K562 (cell line): ENCODE measurements around the gene BDH2. TPM values are rescaled to one million over a fixed set of nuclear protein-coding genes. Genes with fewer than 3 reads are reported as not detected.

ENCODE experiments used
- ATF2 ChIP-seq: sonication (generic); formaldehyde crosslinking; IDR thresholded peaks from 2 replicates; pipeline ENCODE4 v1.8.1; 2022; ENCODE audit warnings: missing genetic modification reagents
- C11orf30 ChIP-seq: fragments of 450-650 bp; IDR thresholded peaks from 2 replicates; pipeline ENCODE4 v1.6.1; 2016; ENCODE audit warnings: low read depth, mild to moderate bottlenecking
- CBX3 ChIP-seq, 2 experiments: IDR thresholded peaks; 1 replicate in 1 of 2; 2 replicates in 1 of 2; pipeline ENCODE4 v1.6.1; 2012; ENCODE audit warnings: inconsistent platforms in 2 of 2, low read length in 2 of 2, borderline replicate concordance in 1 of 2, control low read depth in 1 of 2
- CREBBP ChIP-seq: IDR thresholded peaks from one replicate; pipeline ENCODE4 v1.6.1; 2012; ENCODE audit warnings: low read depth, mild to moderate bottlenecking, control low read depth, inconsistent platforms, low read length
- DACH1 ChIP-seq: fragments of 450-650 bp; IDR thresholded peaks from 2 replicates; pipeline ENCODE4 v1.6.1; 2018; ENCODE audit not compliant: partially characterized antibody
- EZH2 ChIP-seq: IDR thresholded peaks from 2 replicates; pipeline ENCODE4 v1.6.1; 2012; ENCODE audit warnings: low read depth, mild to moderate bottlenecking, inconsistent platforms, low read length, borderline replicate concordance
- FOXJ3 ChIP-seq: sonication (generic); formaldehyde crosslinking; IDR thresholded peaks from 2 replicates; pipeline ENCODE4 v1.4.0; 2020; ENCODE audit warnings: mild to moderate bottlenecking, missing genetic modification reagents
- GATAD2A ChIP-seq: fragments of 450-650 bp; IDR thresholded peaks from 2 replicates; pipeline ENCODE4 v1.6.1; 2017
- IFI16 ChIP-seq: fragments of 250-450 bp; sonication (Bioruptor Pico); IDR thresholded peaks from 2 replicates; pipeline ENCODE4 v2.1.2; 2022; ENCODE audit warnings: mild to moderate bottlenecking, inconsistent platforms
- IRF1 ChIP-seq: sonication (generic); formaldehyde crosslinking; IDR thresholded peaks from 2 replicates; pipeline ENCODE4 v1.8.0; 2022; ENCODE audit warnings: missing genetic modification reagents, mild to moderate bottlenecking, borderline replicate concordance
- KHSRP ChIP-seq: fragments of 450-650 bp; IDR thresholded peaks from 2 replicates; pipeline ENCODE4 v1.6.1; 2017
- NCOA2 ChIP-seq, 2 experiments: fragments of 450-650 bp; IDR thresholded peaks; 2 replicates each; pipeline ENCODE4 v1.6.1; 2018; ENCODE audit warnings: mild to moderate bottlenecking in 2 of 2, moderate library complexity in 1 of 2; ENCODE audit not compliant: partially characterized antibody in 2 of 2
- NFE2L1 ChIP-seq: fragments of 450-650 bp; IDR thresholded peaks from 2 replicates; pipeline ENCODE4 v1.6.1; 2016; ENCODE audit warnings: missing genetic modification characterization, low read depth, mild to moderate bottlenecking, missing compliant biosample characterization, moderate library complexity, borderline replicate concordance
- PHB2 ChIP-seq: fragments of 450-650 bp; IDR thresholded peaks from 2 replicates; pipeline ENCODE4 v1.6.1; 2017; ENCODE audit warnings: low read depth
- PTTG1 ChIP-seq: fragments of 450-650 bp; IDR thresholded peaks from 2 replicates; pipeline ENCODE4 v1.6.1; 2016; ENCODE audit warnings: low read depth, mild to moderate bottlenecking, missing genetic modification characterization, missing compliant biosample characterization
- RCOR1 ChIP-seq, 2 experiments: IDR thresholded peaks; 2 replicates each; pipeline ENCODE4 v1.6.1; 2012; ENCODE audit warnings: low read depth in 2 of 2, low read length in 2 of 2, borderline replicate concordance in 1 of 2, improper control_type of control experiment in 1 of 2
- SETDB1 ChIP-seq: IDR thresholded peaks from one replicate; pipeline ENCODE4 v1.6.1; 2012; ENCODE audit warnings: low read length, control low read depth, inconsistent platforms
- SPI1 ChIP-seq: IDR thresholded peaks from 2 replicates; pipeline ENCODE4 v1.6.1; 2011; ENCODE audit warnings: low read depth, low read length, control low read depth, borderline replicate concordance
- THRAP3 ChIP-seq: fragments of 450-650 bp; IDR thresholded peaks from 2 replicates; pipeline ENCODE4 v1.6.1; 2016; ENCODE audit warnings: mild to moderate bottlenecking, inconsistent platforms, borderline replicate concordance
- U2AF1 ChIP-seq: fragments of 200-400 bp; formaldehyde crosslinking; optimal IDR thresholded peaks from 2 replicates; pipeline ENCODE3; 2017; ENCODE audit warnings: mild to moderate bottlenecking, low read depth, low read length, moderate library complexity
- XRCC5 ChIP-seq: fragments of 200-400 bp; formaldehyde crosslinking; IDR thresholded peaks from 2 replicates; pipeline ENCODE4 v1.6.1; 2017; ENCODE audit warnings: low read depth, mild to moderate bottlenecking, low read length
- ZEB2 ChIP-seq: fragments of 450-650 bp; IDR thresholded peaks from 2 replicates; pipeline ENCODE4 v1.6.1; 2016
- ZNF133 ChIP-seq: fragments of 250-450 bp; sonication (Bioruptor Pico); IDR thresholded peaks from 2 replicates; pipeline ENCODE4 v1.4.0; 2020; ENCODE audit warnings: mild to moderate bottlenecking
- polyA plus RNA-seq, 8 experiments: library from polyadenylated mRNA; depleted of rRNA in 4 of 8; stranded (reverse) in 5 of 8; unstranded in 3 of 8; fragments of >200 nt; fragmentation: Nextera tagmentation in 2 of 8; fragmentation: Illumina TruSeq in 1 of 8; extraction: Ambion mirVana in 2 of 8; extraction: Trizol in 1 of 8; gene quantifications; 2 replicates each; pipeline versions ENCODE4 v1.2.1 to v1.2.3, GENCODE V29; 2011 to 2014; ENCODE audit warnings: inconsistent platforms in 1 of 8, missing spikeins in 1 of 8
- total RNA-seq, 7 experiments: library from RNA; depleted of rRNA in 6 of 7; stranded (reverse); fragments of >200 nt in 6 of 7; fragmentation: Illumina TruSeq in 2 of 7; extraction: Trizol in 2 of 7; gene quantifications; 2 replicates each; pipeline versions ENCODE4 v1.2.1 to v1.2.3, GENCODE V29; 2011 to 2021; ENCODE audit warnings: low replicate concordance in 1 of 7
- TF ChIP-seq, protein P1 (sequence below): fragments of 450-650 bp; IDR thresholded peaks from 2 replicates; pipeline ENCODE4 v1.6.1; 2017; ENCODE audit warnings: antibody characterized with exemption, mild to moderate bottlenecking

Gene BDH2
- total and polyA plus RNA-seq, 9 of the 15 experiments (the other 6 are each of a cell fraction or from before 2014, with no cell fraction given), result 4.9 to 17.9 (median 9.1) TPM

- TF ChIP-seq C11orf30, result no peak
- no peak for TF ChIP-seq GATAD2A
- TF ChIP-seq, protein P1, sequence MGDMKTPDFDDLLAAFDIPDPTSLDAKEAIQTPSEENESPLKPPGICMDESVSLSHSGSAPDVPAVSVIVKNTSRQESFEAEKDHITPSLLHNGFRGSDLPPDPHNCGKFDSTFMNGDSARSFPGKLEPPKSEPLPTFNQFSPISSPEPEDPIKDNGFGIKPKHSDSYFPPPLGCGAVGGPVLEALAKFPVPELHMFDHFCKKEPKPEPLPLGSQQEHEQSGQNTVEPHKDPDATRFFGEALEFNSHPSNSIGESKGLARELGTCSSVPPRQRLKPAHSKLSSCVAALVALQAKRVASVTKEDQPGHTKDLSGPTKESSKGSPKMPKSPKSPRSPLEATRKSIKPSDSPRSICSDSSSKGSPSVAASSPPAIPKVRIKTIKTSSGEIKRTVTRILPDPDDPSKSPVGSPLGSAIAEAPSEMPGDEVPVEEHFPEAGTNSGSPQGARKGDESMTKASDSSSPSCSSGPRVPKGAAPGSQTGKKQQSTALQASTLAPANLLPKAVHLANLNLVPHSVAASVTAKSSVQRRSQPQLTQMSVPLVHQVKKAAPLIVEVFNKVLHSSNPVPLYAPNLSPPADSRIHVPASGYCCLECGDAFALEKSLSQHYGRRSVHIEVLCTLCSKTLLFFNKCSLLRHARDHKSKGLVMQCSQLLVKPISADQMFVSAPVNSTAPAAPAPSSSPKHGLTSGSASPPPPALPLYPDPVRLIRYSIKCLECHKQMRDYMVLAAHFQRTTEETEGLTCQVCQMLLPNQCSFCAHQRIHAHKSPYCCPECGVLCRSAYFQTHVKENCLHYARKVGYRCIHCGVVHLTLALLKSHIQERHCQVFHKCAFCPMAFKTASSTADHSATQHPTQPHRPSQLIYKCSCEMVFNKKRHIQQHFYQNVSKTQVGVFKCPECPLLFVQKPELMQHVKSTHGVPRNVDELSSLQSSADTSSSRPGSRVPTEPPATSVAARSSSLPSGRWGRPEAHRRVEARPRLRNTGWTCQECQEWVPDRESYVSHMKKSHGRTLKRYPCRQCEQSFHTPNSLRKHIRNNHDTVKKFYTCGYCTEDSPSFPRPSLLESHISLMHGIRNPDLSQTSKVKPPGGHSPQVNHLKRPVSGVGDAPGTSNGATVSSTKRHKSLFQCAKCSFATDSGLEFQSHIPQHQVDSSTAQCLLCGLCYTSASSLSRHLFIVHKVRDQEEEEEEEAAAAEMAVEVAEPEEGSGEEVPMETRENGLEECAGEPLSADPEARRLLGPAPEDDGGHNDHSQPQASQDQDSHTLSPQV, result peak; percentile 78
- peak in 1 of 2 experiments; percentile 60; a peak in 1 of 4 replicates for TF ChIP-seq RCOR1 (IDR thresholded peaks at IDR 0.05; ENCODE audit: borderline replicate concordance in 1 of 2, low read depth in 2 of 2, low read length in 2 of 2)
- TF ChIP-seq U2AF1, result peak; percentile 62
- no peak for TF ChIP-seq XRCC5
- no peak for TF ChIP-seq THRAP3
- TF ChIP-seq SETDB1, result no peak
- no peak for TF ChIP-seq NFE2L1
- TF ChIP-seq FOXJ3, result no peak
- TF ChIP-seq KHSRP, result no peak
- no peak for TF ChIP-seq IFI16 (CRISPR knock-in tag)
- no peak for TF ChIP-seq DACH1
- peak; percentile 60; the same call in 1 of the 2 replicates for TF ChIP-seq IRF1 (CRISPR knock-in tag)
- TF ChIP-seq SPI1, result no peak
- TF ChIP-seq NCOA2 (IDR thresholded peaks at IDR 0.05; ENCODE audit: partially characterized antibody in 2 of 2), result no peak
- TF ChIP-seq CBX3 (IDR thresholded peaks at IDR 0.05; ENCODE audit: borderline replicate concordance in 1 of 2, low read length in 2 of 2), result peak in 1 of 2 experiments; percentile 34; a peak in 1 of 3 replicates
- TF ChIP-seq EZH2, result no peak
- TF ChIP-seq ZEB2, result no peak
- 0 out of 2 replicates have a peak, but pooled peaks have one; percentile 53 for TF ChIP-seq ATF2 (CRISPR knock-in tag)
- TF ChIP-seq PTTG1 (tag), result no peak
- no peak for TF ChIP-seq PHB2
- no peak for TF ChIP-seq ZNF133 (CRISPR knock-in tag)
- no peak for TF ChIP-seq CREBBP
Measured at GRCh38 chr4:103075894-103076746, 23.5 kb downstream of the BDH2 start (continued).
